CD4-positive, alpha-beta T cell (primary cell): ENCODE data around the gene ARID1B. TPM values are rescaled to one million over a fixed set of nuclear protein-coding genes. Genes with fewer than 3 reads are reported as not detected.

Experiments used
- ATAC-seq: fragments of 200-7000 bp; cut with Tn5 transposase; one replicate; pipeline ENCODE4 v1.10.0; 2022; ENCODE audit warnings: mild to moderate bottlenecking; ENCODE audit not compliant: poor library complexity
- CTCF ChIA-PET: fragments of 350-600 bp; sonication (Branson Sonifier 250); formaldehyde crosslinking; loops from one replicate; lab custom pipeline; 2021; ENCODE audit warnings: antibody characterized with exemption, inconsistent platforms; lab: Charles Lee
- POLR2A ChIA-PET: fragments of 350-600 bp; sonication (Branson Sonifier 250); formaldehyde crosslinking; loops from one replicate; lab custom pipeline; 2021; ENCODE audit warnings: antibody characterized with exemption, inconsistent platforms; lab: Charles Lee
- DNase-seq, 14 experiments: peaks; one replicate each; pipeline ENCODE4 v3.0.0-alpha.2; 2013 to 2020; ENCODE audit warnings: mixed read lengths in 2 of 14
- H3K27ac ChIP-seq, 2 donors: one replicate each; pipeline versions ENCODE4 v1.5.1 to v1.7.0; 2013; ENCODE audit warnings: low read length in 2 of 2, low read depth in 1 of 2, mild to moderate bottlenecking in 1 of 2
- H3K27me3 ChIP-seq, 2 experiments: 1 replicate in 1 of 2; 2 replicates in 1 of 2; pipeline versions ENCODE4 v1.6.1 to v1.7.0; 2013; ENCODE audit warnings: low read length in 2 of 2, control low read depth in 1 of 2, mild to moderate bottlenecking in 1 of 2, moderate library complexity in 1 of 2; ENCODE audit not compliant: insufficient read depth in 2 of 2, control insufficient read depth in 1 of 2
- H3K36me3 ChIP-seq: one replicate; pipeline ENCODE4 v1.6.1; 2013; ENCODE audit warnings: low read length, control low read depth; ENCODE audit not compliant: insufficient read depth
- H3K4me1 ChIP-seq: one replicate; pipeline ENCODE4 v1.6.1; 2013; ENCODE audit warnings: low read length, control low read depth; ENCODE audit not compliant: insufficient read depth
- H3K4me3 ChIP-seq: one replicate; pipeline ENCODE4 v1.5.1; 2013; ENCODE audit warnings: mild to moderate bottlenecking, low read length, moderate library complexity
- H3K9me3 ChIP-seq, 2 experiments: 1 replicate in 1 of 2; 2 replicates in 1 of 2; pipeline versions ENCODE4 v1.6.1 to v1.7.0; 2013; ENCODE audit warnings: low read length in 2 of 2, mild to moderate bottlenecking in 2 of 2, control low read depth in 1 of 2, moderate library complexity in 1 of 2; ENCODE audit not compliant: control insufficient read depth in 1 of 2, insufficient read depth in 1 of 2
- H3K27ac Mint-ChIP-seq: one replicate; pipeline ENCODE4 v1.8.0; 2020; ENCODE audit warnings: mixed read lengths
- H3K27me3 Mint-ChIP-seq: one replicate; pipeline ENCODE4 v1.8.0; 2021; ENCODE audit warnings: mixed read lengths
- H3K36me3 Mint-ChIP-seq: one replicate; pipeline ENCODE4 v1.8.0; 2021; ENCODE audit warnings: low read depth, mixed read lengths
- H3K4me1 Mint-ChIP-seq: one replicate; pipeline ENCODE4 v1.8.0; 2021; ENCODE audit warnings: low read depth, mixed read lengths
- H3K4me3 Mint-ChIP-seq: one replicate; pipeline ENCODE4 v1.8.0; 2020; ENCODE audit warnings: mild to moderate bottlenecking, mixed read lengths
- H3K9me3 Mint-ChIP-seq: one replicate; pipeline ENCODE4 v1.8.0; 2020; ENCODE audit warnings: mixed read lengths
- CTCF ChIP-seq: fragments of 200-600 bp; IDR thresholded peaks from one replicate; pipeline ENCODE4 v1.8.0; 2022; ENCODE audit warnings: antibody characterized with exemption, mild to moderate bottlenecking
- intact Hi-C, 2 experiments: fragments of 100-400 bp; cut with DNase I in 1 of 2; cut with micrococcal nuclease in 1 of 2; formaldehyde crosslinking; loops; one replicate each; pipeline versions ENCODE4 v1.15.1 to v1.9.0; 2023 to 2025; cut with DNase I, micrococcal nuclease
- total RNA-seq, 174 experiments: library from RNA in 2 of 174; stranded (reverse) in 2 of 174; gene quantifications; one replicate each; pipeline ENCODE4 v1.2.3 and lab custom pipeline; 2021 to 2026

ARID1B gene
- total RNA-seq, 2 experiments from 2014 or later: 120 to 125 TPM

DNA sequence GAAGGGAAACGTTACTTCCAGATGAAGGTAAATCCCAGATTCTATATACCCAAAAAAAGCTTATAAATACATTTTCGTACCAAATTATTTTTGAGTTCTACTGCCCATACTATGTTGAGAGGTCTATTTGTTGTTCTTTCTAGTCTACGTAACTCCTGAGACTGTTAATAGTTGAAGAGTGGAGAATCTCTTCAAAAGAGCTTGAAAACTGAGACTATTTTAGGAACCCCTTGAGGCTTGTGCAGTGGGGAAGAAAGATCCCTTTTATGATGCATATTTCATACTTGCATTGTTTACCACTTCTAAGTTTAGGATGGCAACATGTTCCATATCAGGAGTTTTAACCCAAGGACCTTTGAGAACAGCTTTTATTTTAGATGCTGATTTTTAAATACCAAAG lies 301.1 kb downstream of the ARID1B start:
- H3K4me3 Mint-ChIP-seq: no peak overlapping the region
- Histone ChIP-seq H3K27ac (no peak overlapping the region), H3K27me3 (no peaks in the 10 kb centered on the region), H3K4me1 (peaks cover 5% of the 10 kb centered on the region), H3K36me3 (no peaks in the 10 kb centered on the region), H3K9me3 (no peaks in the 10 kb centered on the region), H3K4me3 (no peak overlapping the region)
- intact Hi-C loops: no loop called here
- ChIA-PET POLR2A (no interaction called here), CTCF (interaction anchor here (1.4 to 1.5 kb wide), 2 partner anchors 8 to 10 kb away, joined by 3 to 5 read pairs; no protein-coding TSS in a partner anchor)
- H3K4me1 Mint-ChIP-seq: peaks cover 86% of the 10 kb centered on the region
- H3K36me3 Mint-ChIP-seq: peaks cover 23% of the 10 kb centered on the region
- TF ChIP-seq CTCF: no peak
- ATAC-seq (no peak), DNase-seq (no peak)
- no peak overlapping the region for H3K27ac Mint-ChIP-seq
- no peaks in the 10 kb centered on the region for H3K27me3 Mint-ChIP-seq
- H3K9me3 Mint-ChIP-seq: no peaks in the 10 kb centered on the region

- H3K9me3 ChIP-seq: no peaks in the 10 kb centered on the region
- ATAC-seq: no peak
Measured at GRCh38 chr6:157079277-157079676, 302.1 kb downstream of the ARID1B start.

GRCh38 chr6:157079771-157080170 lies 302.6 kb downstream of the ARID1B start:
- H3K27me3 ChIP-seq: no peaks in the 10 kb centered on the region
- H3K27me3 Mint-ChIP-seq: no peaks in the 10 kb centered on the region
- peaks cover 74% of the 10 kb centered on the region for H3K4me1 Mint-ChIP-seq
- no peak overlapping the region for H3K4me3 ChIP-seq
- intact Hi-C loops: no loop called here
- POLR2A ChIA-PET: interaction anchor here (1.7 kb wide), 1 partner anchor 18 kb away, joined by 5 read pairs; no protein-coding TSS in a partner anchor
- no peak for DNase-seq
- H3K36me3 ChIP-seq: peaks cover 4% of the 10 kb centered on the region
- H3K4me1 ChIP-seq: peaks cover 5% of the 10 kb centered on the region
- no peaks in the 10 kb centered on the region for H3K9me3 ChIP-seq
- H3K9me3 Mint-ChIP-seq: no peaks in the 10 kb centered on the region
- no peak overlapping the region for H3K27ac ChIP-seq
- H3K4me3 Mint-ChIP-seq: no peak overlapping the region
- H3K36me3 Mint-ChIP-seq: peaks cover 17% of the 10 kb centered on the region
- TF ChIP-seq CTCF: no peak
- ATAC-seq: no peak
- H3K27ac Mint-ChIP-seq: no peak overlapping the region
- CTCF ChIA-PET: interaction anchor here (1.5 kb wide), 1 partner anchor 11 kb away, joined by 3 read pairs; no protein-coding TSS in a partner anchor

More at GRCh38 chr6:157079277-157079676, 302.1 kb downstream of the ARID1B start:
- Mint-ChIP-seq H3K27me3 (no peaks in the 10 kb centered on the region), H3K27ac (no peak overlapping the region), H3K4me3 (no peak overlapping the region), H3K4me1 (peaks cover 79% of the 10 kb centered on the region), H3K9me3 (no peaks in the 10 kb centered on the region), H3K36me3 (peaks cover 17% of the 10 kb centered on the region)
- DNase-seq: no peak
- intact Hi-C loops: no loop called here
- no peaks in the 10 kb centered on the region for H3K36me3 ChIP-seq
- no peak overlapping the region for H3K27ac ChIP-seq
- no peak overlapping the region for H3K4me3 ChIP-seq
- POLR2A ChIA-PET: interaction anchor here (0.6 to 1.7 kb wide), 2 partner anchors 19 to 327 kb away, joined by 3 to 5 read pairs; no protein-coding TSS in a partner anchor
- CTCF ChIA-PET: interaction anchor here (1.5 kb wide), 1 partner anchor 11 kb away, joined by 3 read pairs; no protein-coding TSS in a partner anchor
- H3K4me1 ChIP-seq: peaks cover 5% of the 10 kb centered on the region
- no peak for TF ChIP-seq CTCF
- H3K27me3 ChIP-seq: no peaks in the 10 kb centered on the region
